GM19193 (cell line): ENCODE data around the gene IRF9.

ENCODE experiments used
- POLR2A ChIP-seq: IDR thresholded peaks from 4 replicates; pipeline ENCODE4 v1.6.1; 2011; ENCODE audit not compliant: insufficient read depth, insufficient read length; ENCODE audit errors: extremely low read depth

Gene IRF9

GRCh38 chr14:24204163-24205146 is 43.4 kb downstream of the IRF9 start:
- no peak for TF ChIP-seq POLR2A

DNA sequence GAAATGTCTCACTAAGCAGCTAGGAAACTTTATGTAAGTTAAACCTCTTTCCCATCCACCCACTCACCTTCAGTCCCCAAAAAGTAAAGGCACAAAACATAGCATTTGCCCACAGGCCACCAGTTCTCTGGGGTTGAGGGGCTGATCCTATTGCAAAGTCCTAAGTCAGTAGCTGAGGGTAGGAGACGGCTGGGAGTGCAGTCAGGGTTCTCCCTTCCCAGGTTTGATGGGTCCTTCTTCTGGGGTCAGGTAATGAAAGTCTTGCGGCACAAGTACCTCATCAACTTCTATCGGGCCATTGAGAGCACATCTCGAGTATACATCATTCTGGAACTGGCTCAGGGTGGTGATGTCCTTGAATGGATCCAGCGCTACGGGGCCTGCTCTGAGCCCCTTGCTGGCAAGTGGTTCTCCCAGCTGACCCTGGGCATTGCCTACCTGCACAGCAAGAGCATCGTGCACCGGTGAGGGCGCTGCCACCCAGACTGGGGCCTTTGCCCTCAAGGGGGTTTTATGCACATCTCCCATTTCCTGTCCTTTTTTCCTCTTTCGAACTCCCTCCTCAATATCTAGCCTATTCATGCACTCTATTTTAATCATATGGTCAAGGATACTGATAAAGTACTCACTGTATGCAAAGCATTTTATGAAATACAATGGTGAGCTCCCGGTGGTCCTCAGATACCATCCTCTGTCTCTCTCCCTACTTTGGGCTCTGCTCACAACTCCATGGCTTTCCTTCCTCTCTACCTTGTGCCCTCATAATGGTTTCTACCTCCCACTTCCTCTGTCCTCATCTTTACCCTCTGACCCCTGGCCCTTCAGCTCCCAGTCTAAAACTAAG is 45.4 kb downstream of the IRF9 start:
- TF ChIP-seq POLR2A: no peak

- no peak for TF ChIP-seq POLR2A
These were observed 46.1 kb downstream of the IRF9 start for GRCh38 chr14:24207104-24207551.

DNA sequence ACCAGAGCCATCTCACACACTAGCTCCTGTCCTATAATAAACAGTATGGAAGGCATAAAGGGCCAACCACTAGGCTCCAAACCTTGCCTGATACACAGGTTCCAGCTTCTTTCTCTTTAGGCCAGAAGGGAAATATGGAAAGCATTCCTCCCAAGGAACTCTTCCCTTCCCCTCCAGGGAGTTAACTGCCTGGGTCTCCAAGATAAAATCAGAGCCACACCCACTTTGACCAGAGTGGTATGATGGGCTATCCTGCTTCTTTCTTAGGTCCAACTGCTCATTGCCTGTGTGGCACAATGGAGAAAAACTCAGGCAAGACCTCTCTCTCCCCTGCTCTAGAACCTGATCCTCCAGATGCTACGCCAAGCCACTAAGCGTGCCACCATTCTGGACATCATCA is 46.6 kb downstream of the IRF9 start:
- no peak for TF ChIP-seq POLR2A

DNA sequence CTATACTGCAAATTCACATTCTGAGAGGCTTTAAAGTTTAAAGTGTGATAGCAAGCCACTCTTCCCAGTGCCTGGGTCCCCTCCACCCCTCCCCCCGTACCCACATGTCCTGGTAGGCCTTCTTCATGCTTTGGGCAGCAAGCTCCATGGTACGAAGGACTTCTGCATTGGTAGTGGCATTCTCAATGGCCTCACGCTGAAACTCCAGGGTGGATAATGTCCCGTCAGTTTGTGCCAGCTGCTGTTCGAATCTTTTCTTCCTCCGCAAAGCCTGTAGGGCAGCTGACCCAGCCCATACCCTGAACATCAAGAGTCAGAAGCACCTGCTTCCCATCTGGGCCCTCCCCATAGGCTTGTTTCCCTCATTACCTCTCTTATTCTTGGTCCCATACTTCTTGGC is 50.2 kb downstream of the IRF9 start:
- TF ChIP-seq POLR2A: no peak

GRCh38 chr14:24212924-24213865 is 52.1 kb downstream of the IRF9 start, which contains the start of gene CHMP4A:
CHMP4A (minus strand) TSS chr14:24213488; CDS start chr14:24213439, 49 bp downstream.
- TF ChIP-seq POLR2A: peak; percentile 94

- no peak for TF ChIP-seq POLR2A
These were observed 53.0 kb downstream of the IRF9 start for GRCh38 chr14:24213866-24214662.

GRCh38 chr14:24215495-24216344 is 54.7 kb downstream of the IRF9 start, which contains the start of gene MDP1:
MDP1 (minus strand) TSS chr14:24216066; CDS start chr14:24215955, 111 bp downstream.
- TF ChIP-seq POLR2A: peak; percentile 84
